Limb (tissue), 2 donors: ENCODE results near the gene TKT.
"Not testable (repeated sequence)": the region's sequence is repeated elsewhere in the genome, so short reads cannot be mapped to it uniquely, and the experiment has no call there.

Experiments used
- DNase-seq, 2 donors: peaks; one replicate each; pipeline ENCODE4 v3.0.0-alpha.2; 2016; ENCODE audit errors: extremely low spot score in 2 of 2

TKT gene

GRCh38 chr3:53260286-53260785, 4.5 kb upstream of the TKT start:
- DNase-seq: no peak

DNA sequence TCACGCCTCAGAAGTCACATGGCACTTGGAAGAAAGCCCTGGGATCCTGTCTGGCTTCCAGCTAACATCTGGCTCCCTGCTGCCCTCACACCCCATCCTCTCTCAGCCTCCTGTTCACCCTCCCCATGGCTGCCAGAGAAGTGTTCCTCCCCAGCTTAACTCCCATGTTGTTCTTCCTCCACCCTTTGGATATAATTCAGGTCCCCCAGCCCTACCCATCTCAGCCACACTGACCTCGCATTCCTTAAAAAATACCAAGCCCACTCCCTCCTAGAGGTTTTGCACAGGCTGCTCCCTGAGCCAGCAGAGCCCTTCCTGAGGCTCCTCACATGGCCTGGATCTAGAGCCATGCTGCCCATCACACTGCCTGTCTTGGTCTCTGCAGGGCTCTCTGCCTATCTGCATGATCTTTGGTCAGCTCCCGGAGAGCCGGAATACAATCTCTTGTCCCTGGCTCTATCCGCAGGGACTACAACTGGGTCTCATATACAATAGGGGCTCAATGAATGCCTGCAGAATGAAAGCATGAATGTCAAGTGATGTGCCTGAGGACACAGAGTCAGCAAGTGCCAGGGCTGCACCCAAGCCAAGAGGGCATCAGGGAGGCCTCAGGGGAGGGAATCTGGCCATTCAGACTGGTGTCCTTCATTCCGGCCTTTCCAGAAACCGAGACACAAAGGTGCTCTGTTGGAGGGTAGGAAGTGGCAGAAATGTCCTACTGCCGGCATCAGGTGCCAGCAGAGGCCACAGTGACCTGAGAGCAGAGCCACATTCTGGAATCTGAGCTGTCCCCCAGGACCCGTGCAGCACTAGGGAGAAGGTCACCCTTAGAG, 3.8 kb upstream of the TKT start:
- no peak for DNase-seq

DNA sequence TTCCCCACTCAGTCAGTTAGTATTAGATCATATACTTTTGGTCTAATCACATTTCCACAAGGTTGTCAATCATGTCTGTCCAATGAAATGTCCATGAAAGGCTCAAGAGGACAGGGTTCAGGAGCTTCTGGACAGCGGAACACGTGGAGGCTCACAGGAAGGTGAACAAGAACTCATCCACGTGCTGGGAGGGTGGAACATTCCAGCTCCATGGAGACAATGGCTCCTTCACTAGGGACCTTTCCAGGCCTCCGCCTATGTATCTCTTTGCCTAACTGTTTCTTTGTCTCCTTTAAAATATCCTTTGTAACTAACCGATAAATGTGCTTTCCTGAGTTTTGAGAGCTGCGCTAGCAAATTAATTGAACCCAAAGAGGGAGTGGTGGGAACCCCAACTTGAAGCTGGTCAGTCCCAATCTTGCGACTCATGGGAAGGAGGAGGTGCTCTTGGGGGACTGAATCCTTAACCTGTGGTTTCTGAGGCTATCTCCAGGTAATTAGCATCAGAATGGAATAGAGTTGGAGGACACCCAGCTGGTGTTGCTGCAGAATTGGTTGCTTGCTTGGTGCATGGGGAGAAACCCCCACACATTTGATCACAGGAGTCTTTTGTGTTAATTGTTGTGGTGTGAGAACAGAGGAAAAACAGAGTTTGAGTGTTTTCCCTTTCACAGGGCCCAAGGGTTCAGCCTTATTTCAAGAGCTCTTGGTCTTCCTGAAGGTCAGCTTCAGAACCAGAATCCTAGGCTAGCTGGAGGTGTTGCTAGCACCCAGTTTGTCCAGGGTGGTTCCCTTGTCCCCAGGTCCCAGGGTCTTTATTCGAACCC, 3.0 kb upstream of the TKT start:
- DNase-seq: no peak

GRCh38 chr3:53257465-53257864, 1.6 kb upstream of the TKT start:
- no peak for DNase-seq

DNA sequence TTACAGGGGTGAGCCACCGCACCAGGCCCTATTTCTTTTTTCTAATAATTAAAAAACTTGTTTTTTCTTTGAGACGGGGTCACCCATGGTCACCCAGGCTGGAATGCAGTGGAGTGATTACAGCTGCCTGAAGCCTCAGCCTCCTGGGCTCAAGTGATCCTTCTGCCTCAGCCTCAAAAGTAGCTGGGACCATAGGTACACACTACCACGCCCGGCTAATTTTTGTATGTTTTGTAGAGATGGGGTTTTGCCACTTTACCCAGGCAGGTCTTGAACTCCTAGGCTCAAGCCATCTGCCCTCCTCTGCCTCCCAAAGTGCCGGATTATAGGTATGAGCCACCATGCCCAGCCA, 858 bp upstream of the TKT start:
- no peak for DNase-seq

- no peak for DNase-seq
Measured at GRCh38 chr3:53255423-53255774, 423 bp downstream of the TKT start.

DNA sequence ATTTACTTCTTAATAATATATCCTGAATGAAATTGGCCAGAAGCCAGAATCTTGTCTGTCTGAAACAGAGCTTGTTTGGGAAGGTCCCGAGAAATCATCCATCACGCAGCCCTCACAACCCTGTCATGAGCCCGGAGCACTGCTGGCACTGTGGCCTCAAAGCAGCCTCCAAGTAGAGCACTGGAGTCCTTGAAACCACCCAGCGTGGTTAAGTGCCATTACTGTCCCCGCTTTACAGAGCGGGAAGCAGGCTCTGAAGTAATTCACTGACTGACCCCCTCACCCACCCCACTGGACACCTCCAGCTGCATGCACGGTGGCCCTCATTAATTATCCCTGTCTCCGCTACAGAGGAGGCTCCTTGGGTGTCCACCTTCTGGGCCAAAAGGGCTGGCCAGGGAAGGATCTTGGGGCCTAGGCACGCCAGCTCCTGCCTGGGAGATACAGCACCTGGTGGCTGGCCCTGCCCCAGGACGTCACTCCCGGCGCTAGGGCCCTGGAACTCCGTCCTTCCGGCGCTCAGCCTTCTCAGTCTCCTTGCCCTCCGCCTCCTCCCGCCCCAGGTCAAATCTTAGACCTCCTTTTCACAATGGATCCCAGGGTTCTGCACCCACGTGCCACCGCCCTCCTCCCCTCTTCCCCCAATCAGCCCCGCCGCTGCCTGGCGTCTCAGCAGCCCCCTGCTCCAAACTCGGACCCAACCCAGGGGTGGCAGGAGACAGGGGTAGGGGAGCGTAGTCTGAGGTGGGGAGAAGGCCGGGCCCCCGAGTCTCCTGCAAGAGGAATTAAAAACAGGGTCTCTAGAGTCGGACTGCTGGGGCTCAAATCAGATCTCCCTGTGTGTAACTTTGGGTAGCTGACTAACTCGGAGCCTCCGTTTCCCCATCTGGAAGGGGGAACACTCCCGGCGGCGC, 1.1 kb downstream of the TKT start:
- DNase-seq: peak in 1 of 2 donors; percentile 72

- DNase-seq: no peak
Measured at GRCh38 chr3:53253707-53254508, 1.9 kb downstream of the TKT start.

DNA sequence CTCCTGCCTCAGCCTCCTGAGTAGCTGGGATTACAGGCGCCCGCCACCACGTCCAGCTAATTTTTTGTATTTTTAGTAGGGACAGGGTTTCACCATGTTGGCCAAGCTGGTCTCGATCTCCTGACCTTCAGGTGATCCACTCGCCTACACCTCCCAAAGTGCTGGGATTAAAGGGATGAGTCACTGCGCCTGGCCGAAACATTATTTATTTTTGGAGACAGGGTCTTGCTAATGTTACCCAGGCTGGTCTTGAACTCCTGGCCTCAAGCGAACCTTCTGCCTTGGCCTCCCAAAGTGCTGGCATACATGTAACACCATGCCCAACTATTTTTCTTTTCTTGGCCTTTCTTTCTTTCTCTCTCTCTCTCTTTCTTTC, 2.9 kb downstream of the TKT start:
- not testable (repeated sequence) for DNase-seq

DNA sequence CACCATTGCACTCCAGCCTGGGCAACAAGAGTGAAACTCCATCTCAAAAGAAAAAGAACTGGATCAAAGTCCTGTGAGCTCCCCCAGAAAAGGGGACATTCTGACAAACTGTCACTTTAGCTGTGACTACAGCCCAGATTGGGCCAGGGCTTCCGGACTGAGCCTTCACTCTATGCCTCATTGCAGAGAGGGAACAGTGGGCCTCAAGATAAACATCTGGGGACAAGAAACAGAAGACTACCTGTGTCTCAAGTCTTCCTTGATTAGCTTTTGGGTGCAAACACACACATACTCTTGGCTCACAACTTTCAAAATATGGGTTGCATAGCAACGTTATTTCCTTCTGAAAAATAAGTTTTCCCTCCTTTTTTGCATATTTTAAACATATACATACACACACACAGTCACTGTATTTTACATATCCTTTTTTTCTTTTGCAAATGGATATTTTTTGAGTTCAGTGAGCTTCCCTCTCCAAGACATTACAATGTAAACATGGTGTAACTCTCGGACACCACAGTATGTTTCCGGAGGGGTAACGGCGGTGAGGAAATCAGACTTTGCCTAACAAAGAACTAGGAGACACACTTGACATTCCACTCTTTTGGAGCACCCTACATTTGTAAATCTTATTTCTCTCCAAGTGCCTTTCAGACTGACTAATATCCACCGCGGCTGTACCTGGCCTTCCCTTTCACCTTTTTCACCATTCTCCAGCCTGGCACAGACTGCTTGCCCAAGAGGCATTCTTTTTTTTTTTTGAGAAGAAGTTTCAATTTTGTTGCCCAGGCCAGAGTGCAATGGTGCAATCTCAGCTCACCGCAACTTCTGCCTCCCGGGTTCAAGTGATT, 3.5 kb downstream of the TKT start:
- DNase-seq: no peak

DNA sequence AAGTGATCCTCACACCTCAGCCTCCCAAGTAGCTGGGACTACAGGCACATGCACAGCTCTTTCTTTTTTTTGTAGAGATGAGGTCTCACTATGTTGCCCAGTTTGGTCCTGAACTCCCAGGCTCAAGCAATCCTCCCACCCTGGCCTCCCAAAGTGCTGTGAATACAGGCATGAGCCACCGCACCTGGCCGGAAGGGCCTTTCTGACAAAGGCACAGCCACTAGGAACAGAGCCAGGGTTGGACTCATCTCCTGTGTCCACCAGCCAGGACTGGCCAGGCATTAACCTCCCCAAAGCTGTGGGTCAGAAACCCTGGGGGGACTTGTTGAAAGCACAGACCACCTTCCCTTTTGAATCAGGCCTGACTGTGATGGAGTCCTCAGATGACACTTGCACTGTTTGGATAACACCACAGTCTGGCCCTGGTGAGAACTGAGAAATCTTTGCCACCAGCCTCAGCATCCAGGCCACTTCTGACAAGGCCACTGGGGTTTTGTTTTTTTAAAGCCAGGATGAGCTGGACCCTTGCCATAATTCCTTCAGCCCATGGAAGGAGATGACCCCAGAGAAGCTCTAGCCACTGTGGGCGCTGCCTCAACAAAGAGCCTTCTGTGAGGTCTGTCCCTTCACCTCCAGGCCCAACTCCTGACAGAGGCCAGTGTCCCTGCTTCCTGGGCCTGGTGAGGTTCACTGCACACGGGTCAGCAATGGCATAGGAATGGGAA, 4.8 kb downstream of the TKT start:
- no peak for DNase-seq

DNA sequence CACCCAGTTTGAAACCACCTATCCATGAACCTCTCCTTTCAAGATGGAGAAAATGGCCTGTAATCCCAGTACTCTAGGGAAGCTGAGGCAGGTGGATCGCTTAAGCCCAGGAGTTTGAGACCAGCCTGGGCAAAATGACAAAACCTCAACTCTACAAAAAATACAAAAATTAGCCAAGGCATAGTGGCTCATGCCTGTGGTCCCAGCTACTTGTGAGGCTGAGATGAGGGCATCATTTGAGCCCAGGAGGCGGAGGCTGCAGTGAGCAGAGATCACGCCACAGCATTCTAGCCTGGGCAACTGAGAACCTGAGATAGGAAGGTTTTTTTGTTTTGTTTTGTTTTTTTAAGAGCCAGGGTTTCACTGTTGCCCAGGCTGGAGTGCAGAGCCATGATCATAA, 5.4 kb downstream of the TKT start:
- no peak for DNase-seq

DNA sequence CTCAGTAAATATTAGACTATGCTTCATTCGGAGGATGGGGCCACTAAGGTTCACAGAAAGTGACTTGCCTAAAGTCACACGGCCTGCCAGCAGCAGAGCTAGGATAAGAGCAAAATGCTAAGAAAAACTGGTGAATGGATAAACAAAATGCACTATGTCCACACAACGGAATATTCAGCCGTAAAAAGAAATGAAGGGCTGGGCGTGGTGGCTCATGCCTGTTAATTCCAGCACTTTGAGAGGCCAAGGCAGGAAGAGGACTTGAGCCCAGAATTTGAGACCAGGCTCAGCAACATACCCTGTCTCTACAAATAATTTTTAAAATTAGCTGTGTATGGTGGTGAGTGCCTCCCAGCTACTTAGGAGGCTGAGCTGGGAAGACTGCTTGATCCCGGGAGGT, 7.7 kb downstream of the TKT start:
- DNase-seq: no peak

DNA sequence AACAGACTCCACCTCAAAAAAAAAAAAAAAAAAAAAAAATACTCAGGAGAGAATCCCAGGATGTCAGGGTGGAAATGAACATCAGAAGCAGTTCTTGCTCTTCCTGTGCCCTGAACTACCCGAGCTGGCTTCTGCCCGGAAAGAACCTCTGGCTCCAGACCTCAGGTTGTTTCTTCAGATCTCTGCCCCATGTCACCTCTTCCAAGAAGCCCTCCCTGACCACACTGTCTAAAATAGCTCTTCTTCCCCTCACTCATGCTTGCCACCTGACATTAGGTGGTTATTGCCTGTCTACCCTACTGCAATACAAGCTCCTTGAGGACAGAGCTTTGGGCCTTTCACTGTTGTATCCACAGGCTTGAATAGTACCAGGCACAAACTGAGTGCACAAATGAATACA, 8.2 kb downstream of the TKT start:
- DNase-seq: no peak

GRCh38 chr3:53244271-53244670, 11.6 kb downstream of the TKT start:
- DNase-seq: no peak

GRCh38 chr3:53243785-53244184, 12.0 kb downstream of the TKT start:
- no peak for DNase-seq

DNA sequence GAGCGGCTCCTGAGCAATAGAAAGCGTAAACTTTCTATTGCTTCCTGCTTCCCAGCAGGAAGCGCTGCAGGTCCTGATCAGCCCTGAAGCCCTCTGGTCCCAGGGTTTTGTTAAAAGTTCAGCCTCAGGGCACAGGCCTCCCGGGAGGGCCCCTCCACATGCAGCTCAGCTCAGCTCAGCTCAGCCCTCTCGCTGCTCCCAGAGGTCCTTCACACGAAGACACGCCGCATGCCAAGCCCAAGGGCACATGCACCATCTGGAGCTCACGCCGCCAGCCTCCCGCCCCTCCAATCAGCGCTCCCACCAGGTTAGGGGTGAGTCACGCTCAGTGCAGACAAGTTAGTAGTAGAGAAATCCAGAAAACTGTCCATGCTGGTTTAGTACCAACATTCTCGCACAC, 12.7 kb downstream of the TKT start:
- DNase-seq: no peak

- no peak for DNase-seq
Measured at GRCh38 chr3:53242642-53243041, 13.2 kb downstream of the TKT start.

- no peak for DNase-seq
Measured at GRCh38 chr3:53242155-53242554, 13.7 kb downstream of the TKT start.
